Heart left ventricle (tissue), 13 donors: Measurements from ENCODE around the gene CDH6.

ENCODE experiments used
- CTCF ChIP-seq, 12 donors: fragments of 200-600 bp; sonication (generic) in 4 of 12; IDR thresholded peaks; one replicate each; pipeline versions ENCODE4 v1.5.0 to v1.8.0; 2018 to 2022; ENCODE audit warnings: antibody characterized with exemption in 12 of 12, mild to moderate bottlenecking in 5 of 12
- POLR2A ChIP-seq, 2 donors: fragments of 450-650 bp; IDR thresholded peaks; one replicate each; pipeline ENCODE4 v1.6.1; 2017; ENCODE audit warnings: antibody characterized with exemption in 2 of 2, mild to moderate bottlenecking in 2 of 2, moderate library complexity in 2 of 2
- donor health status: ischemic (EF 13 %, LVEDD 7.1; RV severe dilation, severe dysfunction).
- donor health status: DM: no; HTN: yes; CAD: no.
- donor health status: DM: no; HTN: no; CAD: no.
- donor health status: ischemic (EF 25% LVEDD 6.9; RV normal size, moderate dysfunction).
- donor health status: ischemic (EF 25% LVEDD 5.7; RV mildly dilated, moderate dysfunction).
- donor health status: ischemic (EF 35%, LVEDD 5.7; RV mildly dilated, moderate dysfunction).
- donor health status: nonischemic (EF 11% LVEDD 7.7; RV severe dilation, severe dysfunction).
- donor health status: DM: yes; HTN: yes; CAD: no.
- donor health status: PGD.
- donor health status: ischemic (EF 29% LVEDD 5.4; RV normal size, mild dysfunction).
- donor health status: nonischemic (EF 23%, LVEDD 6.1; RV moderate dilation, normal function).

DNA sequence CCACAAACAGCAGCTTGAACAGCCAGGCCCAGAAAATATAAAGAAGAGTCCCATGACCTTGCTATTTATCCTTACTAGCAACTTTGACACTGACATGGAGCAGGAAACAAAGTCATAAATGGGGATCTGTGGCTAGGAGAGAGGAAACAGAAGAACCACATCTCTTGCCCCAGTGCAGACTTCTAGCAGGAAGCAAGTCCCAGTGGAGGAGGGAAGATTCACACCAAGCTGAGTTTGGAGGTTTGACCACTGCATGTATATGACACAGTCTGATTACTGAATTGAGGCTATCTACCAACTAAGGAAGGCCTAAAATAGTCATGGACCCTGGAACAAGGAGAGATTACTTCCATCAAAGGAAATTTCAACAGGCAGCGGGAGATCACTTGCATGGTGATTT, 51.4 kb downstream of the CDH6 start:
- TF ChIP-seq CTCF (IDR thresholded peaks at IDR 0.05) (no peak), POLR2A (IDR thresholded peaks at IDR 0.05) (no peak)
